HepG2 (cell line): ENCODE results near the gene IRS4. TPM values are rescaled to one million over a fixed set of nuclear protein-coding genes. Genes with fewer than 3 reads are reported as not detected.

Source experiments
- CEBPG ChIP-seq: IDR thresholded peaks from 2 replicates; pipeline ENCODE4 v1.6.1; 2016
- CREB1 ChIP-seq, 2 experiments: fragments of 450-650 bp in 1 of 2; IDR thresholded peaks; 2 replicates each; pipeline ENCODE4 v1.6.1; 2016 to 2017; ENCODE audit warnings: control low read depth in 1 of 2, mild to moderate bottlenecking in 1 of 2, missing compliant biosample characterization in 1 of 2, missing genetic modification characterization in 1 of 2
- GABPB1 ChIP-seq: IDR thresholded peaks from 2 replicates; pipeline ENCODE4 v1.6.1; 2016; ENCODE audit warnings: mild to moderate bottlenecking, missing genetic modification reagents, moderate library complexity, missing compliant biosample characterization
- GTF3A ChIP-seq: sonication (generic); formaldehyde crosslinking; conservative IDR thresholded peaks from 2 replicates; pipeline ENCODE4 v1.4.0; 2020; ENCODE audit warnings: mild to moderate bottlenecking, missing genetic modification reagents
- KAT7 ChIP-seq: IDR thresholded peaks from 2 replicates; pipeline ENCODE4 v1.6.1; 2018; ENCODE audit warnings: borderline replicate concordance, missing compliant biosample characterization
- MAFG ChIP-seq: sonication (generic); formaldehyde crosslinking; IDR thresholded peaks from 2 replicates; pipeline ENCODE4 v1.5.1; 2020; ENCODE audit warnings: mild to moderate bottlenecking, missing genetic modification reagents
- NFIB ChIP-seq: sonication (generic); formaldehyde crosslinking; IDR thresholded peaks from 2 replicates; pipeline ENCODE4 v1.9.0; 2021; ENCODE audit warnings: missing genetic modification reagents, mild to moderate bottlenecking, borderline replicate concordance
- ZMYM4 ChIP-seq: sonication (generic); formaldehyde crosslinking; IDR thresholded peaks from 2 replicates; pipeline ENCODE4 v1.8.1; 2023; ENCODE audit warnings: mild to moderate bottlenecking, missing genetic modification reagents
- ZNF292 ChIP-seq: sonication (generic); formaldehyde crosslinking; IDR thresholded peaks from 2 replicates; pipeline ENCODE4 v1.8.1; 2022; ENCODE audit warnings: mild to moderate bottlenecking, low read depth, missing genetic modification reagents, borderline replicate concordance
- ZNF674 ChIP-seq: sonication (generic); formaldehyde crosslinking; IDR thresholded peaks from 2 replicates; pipeline ENCODE4 v1.5.0; 2020; ENCODE audit warnings: low read depth, mild to moderate bottlenecking, missing genetic modification reagents
- ZNF687 ChIP-seq: sonication (generic); formaldehyde crosslinking; IDR thresholded peaks from 2 replicates; pipeline ENCODE4 v1.5.1; 2020; ENCODE audit warnings: mild to moderate bottlenecking, missing genetic modification reagents, moderate library complexity
- polyA plus RNA-seq, 8 experiments: library from polyadenylated mRNA; depleted of rRNA in 3 of 8; stranded (reverse) in 7 of 8; unstranded in 1 of 8; fragments of >200 nt; fragmentation: Illumina TruSeq in 4 of 8; extraction: Trizol in 4 of 8; gene quantifications; 2 replicates each; pipeline versions ENCODE4 v1.2.1 to v1.2.3, GENCODE V29; 2011 to 2016; ENCODE audit warnings: low read depth in 4 of 8, missing spikeins in 1 of 8, mixed read lengths in 1 of 8; ENCODE audit not compliant: insufficient read depth in 1 of 8
- total RNA-seq, 5 experiments: library from RNA; depleted of rRNA; stranded (reverse); fragments of >200 nt; fragmentation: Illumina TruSeq; extraction: Trizol; gene quantifications; 2 replicates each; pipeline ENCODE4 v1.2.3, GENCODE V29; 2016; ENCODE audit warnings: low read depth in 1 of 5
- TF ChIP-seq, protein P1 (sequence below), 2 experiments: sonication (generic) in 1 of 2; formaldehyde crosslinking in 1 of 2; IDR thresholded peaks; 2 replicates each; pipeline versions ENCODE4 v1.5.1 to v1.6.1; 2011 to 2020; ENCODE audit warnings: borderline replicate concordance in 1 of 2, low read depth in 1 of 2, low read length in 1 of 2, mild to moderate bottlenecking in 1 of 2, missing genetic modification reagents in 1 of 2, moderate library complexity in 1 of 2
- TF ChIP-seq, protein P2 (sequence below): sonication (generic); formaldehyde crosslinking; IDR thresholded peaks from 2 replicates; pipeline ENCODE4 v1.8.1; 2023; ENCODE audit warnings: mild to moderate bottlenecking, inconsistent platforms, moderate library complexity, missing genetic modification reagents, borderline replicate concordance

The IRS4 gene
- total and polyA plus RNA-seq, 2 of the 13 experiments (the other 11 are each of a cell fraction or from before 2014, with no cell fraction given), result not detected

GRCh38 chrX:108736509-108737479, at the start of gene IRS4 (continued):
- TF ChIP-seq, protein P1, sequence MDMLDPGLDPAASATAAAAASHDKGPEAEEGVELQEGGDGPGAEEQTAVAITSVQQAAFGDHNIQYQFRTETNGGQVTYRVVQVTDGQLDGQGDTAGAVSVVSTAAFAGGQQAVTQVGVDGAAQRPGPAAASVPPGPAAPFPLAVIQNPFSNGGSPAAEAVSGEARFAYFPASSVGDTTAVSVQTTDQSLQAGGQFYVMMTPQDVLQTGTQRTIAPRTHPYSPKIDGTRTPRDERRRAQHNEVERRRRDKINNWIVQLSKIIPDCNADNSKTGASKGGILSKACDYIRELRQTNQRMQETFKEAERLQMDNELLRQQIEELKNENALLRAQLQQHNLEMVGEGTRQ (IDR thresholded peaks at IDR 0.05; ENCODE audit: low read depth, low read length), result no peak
- TF ChIP-seq, protein P1 (CRISPR knock-in tag; IDR thresholded peaks at IDR 0.05; ENCODE audit: borderline replicate concordance), result peak; percentile 20; the same call in 1 of the 2 replicates
- no peak for TF ChIP-seq MAFG (CRISPR knock-in tag)
- no peak for TF ChIP-seq GTF3A (CRISPR knock-in tag)
- no peak for TF ChIP-seq CREB1 (IDR thresholded peaks at IDR 0.05)
- no peak for TF ChIP-seq CREB1 (CRISPR knock-in tag; IDR thresholded peaks at IDR 0.05)
- TF ChIP-seq ZNF674 (CRISPR knock-in tag), result no peak
- TF ChIP-seq ZNF292 (CRISPR knock-in tag), result no peak
- TF ChIP-seq ZNF687 (CRISPR knock-in tag), result peak; percentile 46; the same call in 1 of the 2 replicates
- 0 out of 2 replicates have a peak, but pooled peaks have one; percentile 18 for TF ChIP-seq ZMYM4
- TF ChIP-seq CEBPG (CRISPR knock-in tag), result no peak
- no peak for TF ChIP-seq NFIB (CRISPR knock-in tag)
- no peak for TF ChIP-seq KAT7
- TF ChIP-seq, protein P2, sequence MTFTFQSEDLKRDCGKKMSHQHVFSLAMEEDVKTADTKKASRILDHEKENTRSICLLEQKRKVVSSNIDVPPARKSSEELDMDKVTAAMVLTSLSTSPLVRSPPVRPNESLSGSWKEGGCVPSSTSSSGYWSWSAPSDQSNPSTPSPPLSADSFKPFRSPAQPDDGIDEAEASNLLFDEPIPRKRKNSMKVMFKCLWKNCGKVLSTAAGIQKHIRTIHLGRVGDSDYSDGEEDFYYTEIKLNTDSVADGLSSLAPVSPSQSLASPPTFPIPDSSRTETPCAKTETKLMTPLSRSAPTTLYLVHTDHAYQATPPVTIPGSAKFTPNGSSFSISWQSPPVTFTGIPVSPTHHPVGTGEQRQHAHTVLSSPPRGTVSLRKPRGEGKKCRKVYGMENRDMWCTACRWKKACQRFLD (CRISPR knock-in tag), result no peak
- 0 out of 2 replicates have a peak, but pooled peaks have one; percentile 20 for TF ChIP-seq GABPB1 (CRISPR knock-in tag)
